ENCODE results near the gene RBM47.

GRCh38 chr4:40401096-40401495, 228.6 kb downstream of the RBM47 start:
- TF ChIP-seq POLR2AphosphoS5 (IDR thresholded peaks at IDR 0.05; ENCODE audit: low read depth, low read length) (no peak), POLR2A (IDR thresholded peaks at IDR 0.05; ENCODE audit: low read depth, low read length) (no peak)
